K562 (cell line): ENCODE results near the gene VWF. TPM values are rescaled to one million over a fixed set of nuclear protein-coding genes. Genes with fewer than 3 reads are reported as not detected.

Source experiments
- ATAC-seq: fragments of 200-7000 bp; cut with Tn5 transposase; 3 replicates; pipeline ENCODE4 v1.9.1; 2020; ENCODE audit warnings: moderate library complexity
- BruUV-seq: library from RNA; stranded (reverse); fragments of 400-500 nt; replicated peaks from 2 replicates; lab custom pipeline; 2021; lab: Mats Ljungman, UMichigan
- CTCF ChIA-PET: fragments of 300-600 bp; formaldehyde crosslinking; extraction: SDS; loops from one replicate; lab custom pipeline; 2021; ENCODE audit warnings: low intra/inter-chr PET ratio; lab: Yijun Ruan, JAX
- POLR2A ChIA-PET: fragments of 300-600, 350-650 bp; sonication (Branson Sonifier 250); formaldehyde crosslinking; extraction: SDS; loops from one replicate; lab custom pipeline; 2021; ENCODE audit warnings: antibody characterized with exemption, inconsistent platforms; lab: Yijun Ruan, JAX
- DNase-seq, 4 experiments: peaks; one replicate each; pipeline versions ENCODE4 v3.0.0 to v3.0.0-alpha.2; 2011 to 2018; ENCODE audit warnings: low spot score in 3 of 4, mixed read lengths in 3 of 4; ENCODE audit errors: extremely low read depth in 1 of 4
- FAIRE-seq: peaks from 2 replicates; lab custom pipeline; 2011; peaks lifted over from hg19 to GRCh38; lab: Jason Lieb, UNC
- H2AFZ ChIP-seq: 2 replicates; pipeline ENCODE4 v1.6.0; 2011; ENCODE audit warnings: low read depth, low read length, control low read depth, inconsistent platforms
- H3K27ac ChIP-seq: fragments of 200-600 bp; 3 replicates; pipeline ENCODE4 v1.8.0; 2011; ENCODE audit warnings: low read depth, mild to moderate bottlenecking, control low read depth, inconsistent platforms, low read length, moderate library complexity, mixed read lengths; ENCODE audit errors: extremely low read depth
- H3K27me3 ChIP-seq, 2 experiments: fragments of 300-600 bp in 1 of 2; 2 replicates in 1 of 2; 3 replicates in 1 of 2; pipeline versions ENCODE4 v1.6.0 to v1.8.0; 2011; ENCODE audit warnings: inconsistent platforms in 2 of 2, low read length in 2 of 2, mild to moderate bottlenecking in 1 of 2, mixed read lengths in 1 of 2, moderate library complexity in 1 of 2; ENCODE audit not compliant: control insufficient read depth in 2 of 2, insufficient read depth in 2 of 2
- H3K36me3 ChIP-seq: fragments of 300-600 bp; 3 replicates; pipeline ENCODE4 v1.8.0; 2011; ENCODE audit warnings: mild to moderate bottlenecking, low read length, inconsistent platforms; ENCODE audit not compliant: control insufficient read depth, insufficient read depth
- H3K4me1 ChIP-seq, 2 experiments: fragments of 200-600 bp in 1 of 2; replicated peaks in 1 of 2; 2 replicates in 1 of 2; 3 replicates in 1 of 2; pipeline versions ENCODE4 v1.5.1 to v1.8.0; 2011; ENCODE audit warnings: inconsistent platforms in 2 of 2, low read length in 2 of 2, mild to moderate bottlenecking in 1 of 2, mixed read lengths in 1 of 2, moderate library complexity in 1 of 2; ENCODE audit not compliant: control insufficient read depth in 2 of 2, insufficient read depth in 2 of 2
- H3K4me2 ChIP-seq: 2 replicates; pipeline ENCODE4 v1.6.1; 2011; ENCODE audit warnings: low read length, control low read depth, inconsistent platforms, mixed read lengths; ENCODE audit not compliant: insufficient read depth
- H3K4me3 ChIP-seq: fragments of 200-600 bp; sonication (generic), shearing (Covaris generic); 2 replicates; pipeline ENCODE4 v1.5.1; 2016; ENCODE audit warnings: control low read depth, inconsistent platforms
- H3K79me2 ChIP-seq: fragments of 200-600 bp; 3 replicates; pipeline ENCODE4 v1.8.0; 2011; ENCODE audit warnings: low read length, inconsistent platforms; ENCODE audit not compliant: control insufficient read depth, insufficient read depth
- H3K9ac ChIP-seq, 2 experiments: 2 replicates each; pipeline versions ENCODE4 v1.6.0 to v1.6.1; 2011; ENCODE audit warnings: low read depth in 2 of 2, low read length in 2 of 2, control low read depth in 1 of 2, inconsistent platforms in 1 of 2, mild to moderate bottlenecking in 1 of 2, mixed read lengths in 1 of 2; ENCODE audit not compliant: insufficient read depth in 1 of 2
- H3K9me1 ChIP-seq: one replicate; pipeline ENCODE4 v1.6.0; 2011; ENCODE audit warnings: inconsistent platforms, mild to moderate bottlenecking, low read length, moderate library complexity; ENCODE audit not compliant: control insufficient read depth, insufficient read depth
- H3K9me3 ChIP-seq: replicated peaks from 2 replicates; pipeline ENCODE4 v1.5.1; 2011; ENCODE audit warnings: low read depth, low read length, inconsistent platforms; ENCODE audit not compliant: control insufficient read depth, insufficient read depth
- H4K20me1 ChIP-seq: replicated peaks from 2 replicates; pipeline ENCODE4 v1.6.1; 2011; ENCODE audit warnings: low read length, inconsistent platforms, mixed read lengths; ENCODE audit not compliant: control insufficient read depth, insufficient read depth
- BCOR ChIP-seq: fragments of 450-650 bp; IDR thresholded peaks from 2 replicates; pipeline ENCODE4 v1.6.1; 2016
- MYBL2 ChIP-seq, 2 experiments: fragments of 450-650 bp in 1 of 2; sonication (generic) in 1 of 2; formaldehyde crosslinking in 1 of 2; IDR thresholded peaks; 2 replicates each; pipeline versions ENCODE4 v1.6.1 to v1.8.1; 2017 to 2022; ENCODE audit warnings: borderline replicate concordance in 1 of 2, inconsistent platforms in 1 of 2, low read depth in 1 of 2, mild to moderate bottlenecking in 1 of 2, missing genetic modification reagents in 1 of 2, moderate library complexity in 1 of 2
- ZBED1 ChIP-seq: IDR thresholded peaks from 2 replicates; pipeline ENCODE4 v1.6.1; 2014
- ZNF280A ChIP-seq: fragments of 450-650 bp; IDR thresholded peaks from 2 replicates; pipeline ENCODE4 v1.6.1; 2018; ENCODE audit warnings: mild to moderate bottlenecking, low read depth; ENCODE audit not compliant: partially characterized antibody
- ZNF282 ChIP-seq: sonication (generic); formaldehyde crosslinking; IDR thresholded peaks from 2 replicates; pipeline ENCODE4 v1.8.1; 2023; ENCODE audit warnings: missing genetic modification reagents
- WGBS: fragments of 100-300 bp; shearing (Covaris generic); methylation state at CpG from one replicate; pipeline ENCODE4 v1.1.6; 2016; ENCODE audit warnings: low coverage, mixed read lengths; ENCODE audit not compliant: insufficient coverage; ENCODE audit errors: missing lambda C conversion rate; 5-methylcytosine and 5-hydroxymethylcytosine counted together
- in situ Hi-C: fragments of 300-500 bp; cut with MboI; formaldehyde crosslinking; loops from 4 replicates; pipeline ENCODE4 v1.15.0; 2018; ENCODE audit warnings: inconsistent platforms, mixed read lengths
- intact Hi-C: fragments of 100-400 bp; cut with micrococcal nuclease; formaldehyde crosslinking; loops from 2 replicates; pipeline ENCODE4 v1.14.2; 2022
- polyA plus RNA-seq, 8 experiments: library from polyadenylated mRNA; depleted of rRNA in 4 of 8; stranded (reverse) in 5 of 8; unstranded in 3 of 8; fragments of >200 nt; fragmentation: Nextera tagmentation in 2 of 8; fragmentation: Illumina TruSeq in 1 of 8; extraction: Ambion mirVana in 2 of 8; extraction: Trizol in 1 of 8; gene quantifications; 2 replicates each; pipeline versions ENCODE4 v1.2.1 to v1.2.3, GENCODE V29; 2011 to 2014; ENCODE audit warnings: inconsistent platforms in 1 of 8, missing spikeins in 1 of 8
- total RNA-seq, 7 experiments: library from RNA; depleted of rRNA in 6 of 7; stranded (reverse); fragments of >200 nt in 6 of 7; fragmentation: Illumina TruSeq in 2 of 7; extraction: Trizol in 2 of 7; gene quantifications; 2 replicates each; pipeline versions ENCODE4 v1.2.1 to v1.2.3, GENCODE V29; 2011 to 2021; ENCODE audit warnings: low replicate concordance in 1 of 7

Gene VWF
- total and polyA plus RNA-seq, 9 of the 15 experiments (the other 6 are each of a cell fraction or from before 2014, with no cell fraction given): 0.53 TPM; not detected in 8

- ChIA-PET CTCF (no interaction called here), POLR2A (interaction anchor here (0.6 kb wide), 1 partner anchor 26 kb away, joined by 3 read pairs; no protein-coding TSS in a partner anchor)
- DNase-seq (no peak), FAIRE-seq (no peak), ATAC-seq (no peak)
- in situ Hi-C loops: no loop called here
- H3K4me2 ChIP-seq: no peak overlapping the region
- no peaks in the 10 kb centered on the region for H3K36me3 ChIP-seq
- H3K9ac ChIP-seq: no peak overlapping the region
- no peaks in the 10 kb centered on the region for H4K20me1 ChIP-seq
- no peaks in the 10 kb centered on the region for H3K9me3 ChIP-seq
- no TSS peak for BruUV-seq
- H3K4me3 ChIP-seq: no peak overlapping the region
- H2AFZ ChIP-seq: no peak overlapping the region
- WGBS: 2% methylated on average over 14 of the region's 17 CpGs
- no peaks in the 10 kb centered on the region for H3K9me1 ChIP-seq
- TF ChIP-seq MYBL2 (IDR thresholded peaks at IDR 0.05; ENCODE audit: low read depth): no peak
- TF ChIP-seq MYBL2 (CRISPR knock-in tag; IDR thresholded peaks at IDR 0.05; ENCODE audit: borderline replicate concordance): no peak
- no peak for TF ChIP-seq BCOR
- TF ChIP-seq ZNF280A: no peak
- no peak for TF ChIP-seq ZNF282 (CRISPR knock-in tag)
- TF ChIP-seq ZBED1: no peak
- TF ChIP-seq, all 486 proteins: peak for 0
- Histone ChIP-seq H3K27ac (no peak overlapping the region), H3K4me1 (no peaks in the 10 kb centered on the region; a peak in 1 of 5 replicates), H3K79me2 (no peaks in the 10 kb centered on the region), H3K27me3 (peaks cover 2 to 33% of the 10 kb centered on the region in 2 experiments; a peak in 4 of 5 replicates)
- intact Hi-C loops: no loop called here
These were observed 77.8 kb downstream of the VWF start for GRCh38 chr12:6046511-6047180.
